ENCODE results near the gene KRTAP16-1. TPM values are rescaled to one million over a fixed set of nuclear protein-coding genes. Genes with fewer than 3 reads are reported as not detected.

The KRTAP16-1 gene
- total RNA-seq, 1 experiment from 2014 or later = not detected

GRCh38 chr17:41326173-41327145 is 17.4 kb upstream of the KRTAP16-1 start:
- Histone ChIP-seq H3K4me3 (no peak overlapping the region), H3K9me3 (ENCODE audit: insufficient read depth, low read depth) (no peaks in the 10 kb centered on the region), H3F3A (ENCODE audit: insufficient read depth, low read depth) (no peaks in the 10 kb centered on the region), H3K9me2 (ENCODE audit: insufficient read depth) (no peaks in the 10 kb centered on the region), H3K36me3 (ENCODE audit: low read depth) (no peaks in the 10 kb centered on the region), H3K27ac (no peak overlapping the region), H2AFZ (no peak overlapping the region), H3K79me2 (ENCODE audit: low read depth) (no peaks in the 10 kb centered on the region), H3K4me2 (no peak overlapping the region), H3K27me3 (ENCODE audit: insufficient read depth, low read depth) (no peaks in the 10 kb centered on the region), H3K4me1 (replicated peaks; ENCODE audit: insufficient read depth) (peaks cover 6% of the 10 kb centered on the region; the same call in 1 of the 2 replicates), H4K20me1 (ENCODE audit: insufficient read depth) (no peaks in the 10 kb centered on the region)
- POLR2A ChIA-PET (ENCODE audit: unreplicated experiment) = no interaction called here
- intact Hi-C loops (cut with micrococcal nuclease; ENCODE audit: unreplicated experiment) = loop anchor here (5.0 to 10.0 kb wide), 3 partner anchors 198 to 712 kb away; partner anchors contain the start of gene KRT19
- CTCF ChIA-PET = no interaction called here
- no peak for DNase-seq
- TF ChIP-seq CTCF (conservative IDR thresholded peaks at IDR 0.05) (no peak), EZH2 (IDR thresholded peaks at IDR 0.05; ENCODE audit: low read depth) (no peak)
- no TSS peak for BruUV-seq (replicated peaks)

- no peak overlapping the region for H3K27ac ChIP-seq
- no peaks in the 10 kb centered on the region for H4K20me1 ChIP-seq (ENCODE audit: insufficient read depth)
- H3K36me3 ChIP-seq (ENCODE audit: low read depth) = no peaks in the 10 kb centered on the region
- H3K9me3 ChIP-seq (ENCODE audit: insufficient read depth, low read depth) = no peaks in the 10 kb centered on the region
- peaks cover 6% of the 10 kb centered on the region; the same call in 1 of the 2 replicates for H3K4me1 ChIP-seq (replicated peaks; ENCODE audit: insufficient read depth)
- TF ChIP-seq EZH2 (IDR thresholded peaks at IDR 0.05; ENCODE audit: low read depth) (no peak), CTCF (conservative IDR thresholded peaks at IDR 0.05) (no peak)
- no peak for DNase-seq
- H3K79me2 ChIP-seq (ENCODE audit: low read depth) = no peaks in the 10 kb centered on the region
- BruUV-seq (replicated peaks) = no TSS peak
- no peak overlapping the region for H3K4me2 ChIP-seq
- H3K4me3 ChIP-seq = no peak overlapping the region
- no peaks in the 10 kb centered on the region for H3F3A ChIP-seq (ENCODE audit: insufficient read depth, low read depth)
- ChIA-PET CTCF (interaction anchor here (0.6 kb wide), 1 partner anchor 87 kb away, joined by 4 read pairs; no protein-coding TSS in a partner anchor), POLR2A (ENCODE audit: unreplicated experiment) (no interaction called here)
- no peaks in the 10 kb centered on the region for H3K9me2 ChIP-seq (ENCODE audit: insufficient read depth)
- no peak overlapping the region for H2AFZ ChIP-seq
- intact Hi-C loops (cut with micrococcal nuclease; ENCODE audit: unreplicated experiment) = loop anchor here (2.0 to 10.0 kb wide), 4 partner anchors 199 to 711 kb away; partner anchors contain the start of gene KRT19
- no peaks in the 10 kb centered on the region for H3K27me3 ChIP-seq (ENCODE audit: insufficient read depth, low read depth)
Observed at GRCh38 chr17:41325611-41326010, 16.5 kb upstream of the KRTAP16-1 start.

- no peak overlapping the region for H3K4me2 ChIP-seq
- H3K79me2 ChIP-seq (ENCODE audit: low read depth) = no peaks in the 10 kb centered on the region
- no peaks in the 10 kb centered on the region for H3K9me3 ChIP-seq (ENCODE audit: insufficient read depth, low read depth)
- no peaks in the 10 kb centered on the region for H3F3A ChIP-seq (ENCODE audit: insufficient read depth, low read depth)
- H3K27ac ChIP-seq = no peak overlapping the region
- H3K4me3 ChIP-seq = no peak overlapping the region
- no peak overlapping the region for H2AFZ ChIP-seq
- peaks cover 6% of the 10 kb centered on the region; the same call in 1 of the 2 replicates for H3K4me1 ChIP-seq (replicated peaks; ENCODE audit: insufficient read depth)
- POLR2A ChIA-PET (ENCODE audit: unreplicated experiment) = no interaction called here
- intact Hi-C loops (cut with micrococcal nuclease; ENCODE audit: unreplicated experiment) = loop anchor here (2.0 to 10.0 kb wide), 4 partner anchors 200 to 710 kb away; partner anchors contain the start of gene KRT19
- H3K36me3 ChIP-seq (ENCODE audit: low read depth) = no peaks in the 10 kb centered on the region
- H3K27me3 ChIP-seq (ENCODE audit: insufficient read depth, low read depth) = no peaks in the 10 kb centered on the region
- BruUV-seq (replicated peaks) = no TSS peak
- CTCF ChIA-PET = interaction anchor here (0.6 kb wide), 1 partner anchor 87 kb away, joined by 4 read pairs; no protein-coding TSS in a partner anchor
- no peaks in the 10 kb centered on the region for H4K20me1 ChIP-seq (ENCODE audit: insufficient read depth)
- TF ChIP-seq CTCF (conservative IDR thresholded peaks at IDR 0.05) (no peak), EZH2 (IDR thresholded peaks at IDR 0.05; ENCODE audit: low read depth) (no peak)
- no peak for DNase-seq
- H3K9me2 ChIP-seq (ENCODE audit: insufficient read depth) = no peaks in the 10 kb centered on the region
Observed at GRCh38 chr17:41325126-41325525, 16.0 kb upstream of the KRTAP16-1 start.

Data from PC-9 (cell line).